HG03439 (cell line): Measurements from ENCODE around the gene SPIRE2.
A peak's percentile ranks its signal among the peaks of the same experiment; 100 is the strongest.
"Not testable (repeated sequence)": the region's sequence is repeated elsewhere in the genome, so short reads cannot be mapped to it uniquely, and the experiment has no call there.

ENCODE experiments used
- ATAC-seq: cut with Tn5 transposase; IDR thresholded peaks from one replicate; pipeline ENCODE4 v1.9.1; 2021; ENCODE audit warnings: mild to moderate bottlenecking, moderate library complexity; ENCODE audit not compliant: unreplicated experiment

The SPIRE2 gene

GRCh38 chr16:89806589-89807193, 21.6 kb upstream of the SPIRE2 start:
- not testable (repeated sequence) for ATAC-seq

GRCh38 chr16:89808475-89808874, 19.8 kb upstream of the SPIRE2 start:
- ATAC-seq: no peak

- ATAC-seq: no peak
These were observed 17.0 kb upstream of the SPIRE2 start for GRCh38 chr16:89811321-89811720.

GRCh38 chr16:89815639-89816348, 12.5 kb upstream of the SPIRE2 start:
- peak; percentile 38 for ATAC-seq

- not testable (repeated sequence) for ATAC-seq
These were observed 9.3 kb upstream of the SPIRE2 start for GRCh38 chr16:89818851-89819403.

- not testable (repeated sequence) for ATAC-seq
These were observed 8.8 kb upstream of the SPIRE2 start for GRCh38 chr16:89819448-89819847.

GRCh38 chr16:89821438-89822187, 6.7 kb upstream of the SPIRE2 start:
- no peak for ATAC-seq

- no peak for ATAC-seq
These were observed 5.8 kb upstream of the SPIRE2 start for GRCh38 chr16:89822188-89823086.

- no peak for ATAC-seq
These were observed 5.0 kb upstream of the SPIRE2 start for GRCh38 chr16:89823087-89823823.

GRCh38 chr16:89823824-89824148, 4.5 kb upstream of the SPIRE2 start:
- ATAC-seq: not testable (repeated sequence)

GRCh38 chr16:89826531-89827382, 1.5 kb upstream of the SPIRE2 start:
- ATAC-seq: no peak

GRCh38 chr16:89827383-89828198, 684 bp upstream of the SPIRE2 start:
- no peak for ATAC-seq

- no peak for ATAC-seq
These were observed 775 bp downstream of the SPIRE2 start for GRCh38 chr16:89828870-89829629.

- no peak for ATAC-seq
These were observed 1.6 kb downstream of the SPIRE2 start for GRCh38 chr16:89829630-89830437.

GRCh38 chr16:89831810-89832328, 3.6 kb downstream of the SPIRE2 start:
- ATAC-seq: no peak

- not testable (repeated sequence) for ATAC-seq
These were observed 5.5 kb downstream of the SPIRE2 start for GRCh38 chr16:89833664-89834363.
